DOHH2 (cell line): ENCODE data around the gene WNT2.

Experiments
- CTCF ChIP-seq: fragments of 200-600 bp; sonication (generic); IDR thresholded peaks from one replicate; pipeline ENCODE4 v1.5.1; 2014; ENCODE audit warnings: antibody characterized with exemption, mild to moderate bottlenecking, low read depth, low read length; ENCODE audit not compliant: poor library complexity, severe bottlenecking
- EZH2phosphoT487 ChIP-seq: fragments of 200-600 bp; sonication (generic); IDR thresholded peaks from 2 replicates; pipeline ENCODE4 v1.6.1; 2017; ENCODE audit warnings: borderline replicate concordance, mild to moderate bottlenecking, antibody characterized with exemption, low read length, moderate library complexity, mixed read lengths

- TF ChIP-seq CTCF = no peak
- no peak for TF ChIP-seq EZH2phosphoT487
These were observed 42.8 kb downstream of the WNT2 start for GRCh38 chr7:117279931-117280557.
